DMS 273 (cell line): ENCODE measurements around the gene GRK5.
"Not testable (repeated sequence)": the region's sequence is repeated elsewhere in the genome, so short reads cannot be mapped to it uniquely, and the experiment has no call there.

Experiments
- DNase-seq: peaks from one replicate; lab custom pipeline; 2025; ENCODE audit not compliant: unreplicated experiment; lab: John Stamatoyannopoulos, UW

The GRK5 gene

DNA sequence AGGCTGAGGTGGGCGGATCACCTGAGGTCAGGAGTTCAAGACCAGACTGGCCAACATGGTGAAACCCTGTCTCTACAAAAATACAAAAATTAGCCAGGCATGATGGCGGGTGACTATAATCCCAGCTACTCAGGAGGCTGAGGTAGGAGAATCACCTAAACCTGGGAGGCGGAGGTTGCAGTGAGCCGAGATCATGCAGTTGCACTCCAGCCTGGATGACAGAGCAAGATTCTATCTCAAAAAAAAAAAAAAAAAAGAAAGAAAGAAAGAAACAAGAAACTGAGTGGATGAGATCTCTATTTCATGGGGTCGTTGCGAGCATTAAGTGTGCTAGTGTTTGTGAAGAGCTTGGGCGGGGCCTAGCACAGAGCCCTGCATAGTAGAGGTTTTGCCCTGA, 65.0 kb downstream of the GRK5 start:
- DNase-seq = not testable (repeated sequence)

DNA sequence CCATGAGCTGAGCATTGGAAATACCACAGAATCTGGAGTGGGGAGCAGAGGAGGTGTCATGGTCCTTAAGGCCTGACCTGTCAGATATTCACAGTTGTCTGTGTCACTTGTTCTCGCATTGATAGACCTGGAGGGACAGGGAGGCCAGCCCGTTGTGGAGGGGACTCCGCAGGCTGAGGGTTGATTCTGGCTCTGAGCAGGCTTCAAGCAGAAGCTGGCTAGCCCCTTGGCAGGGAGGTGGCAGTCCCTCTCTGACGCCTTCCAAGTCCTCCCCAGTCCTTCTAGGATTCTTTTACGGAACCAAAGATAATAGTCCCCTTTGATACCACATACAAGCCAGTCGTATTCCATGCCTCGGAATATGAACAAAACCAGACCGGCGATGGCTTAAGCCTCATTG, 65.4 kb downstream of the GRK5 start:
- no peak for DNase-seq

DNA sequence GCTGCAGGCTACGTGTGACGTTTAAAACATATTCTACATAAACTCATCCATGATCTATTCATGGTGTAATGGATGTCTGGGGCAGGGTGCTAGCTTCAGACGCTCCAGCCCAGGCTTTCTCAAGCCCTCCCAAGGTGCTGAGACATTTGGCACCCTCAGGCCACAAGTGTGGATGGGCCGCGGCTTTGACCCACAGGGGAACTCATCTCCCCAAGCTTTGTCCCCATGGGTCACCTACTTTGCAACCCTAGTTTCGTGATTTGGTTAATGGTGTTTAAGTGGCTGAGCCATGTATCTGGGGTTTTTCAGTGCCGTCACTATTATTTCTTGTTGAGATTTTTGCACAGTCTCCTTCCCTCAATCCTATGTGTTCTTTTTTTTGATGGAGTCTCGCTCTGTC, 66.0 kb downstream of the GRK5 start:
- no peak for DNase-seq

DNA sequence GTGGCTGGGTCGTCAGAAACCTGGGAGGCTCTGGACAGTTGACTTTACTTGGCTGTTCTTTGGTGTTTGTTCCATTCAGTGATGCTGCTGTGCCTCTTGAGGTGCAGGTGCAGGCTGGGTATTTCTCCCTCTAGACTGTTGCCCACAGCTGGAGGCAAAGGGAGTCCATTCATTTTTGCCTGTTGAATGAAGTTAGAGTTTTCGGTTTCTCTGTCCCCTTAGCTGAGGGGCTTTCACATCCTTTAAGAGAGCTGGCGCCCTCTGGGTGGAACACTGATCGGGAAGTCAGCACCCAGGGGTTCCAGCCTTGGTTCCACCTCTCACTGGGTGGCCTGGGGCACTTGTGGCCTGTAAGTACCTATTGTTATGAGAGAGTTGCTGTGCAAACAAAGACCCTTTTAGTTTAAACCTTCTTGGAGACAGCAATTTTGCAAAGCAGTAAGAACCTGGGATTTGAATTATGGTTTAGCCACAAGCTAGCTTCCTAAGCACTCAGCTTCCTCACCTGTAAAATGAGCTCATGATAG, 67.2 kb downstream of the GRK5 start:
- no peak for DNase-seq

DNA sequence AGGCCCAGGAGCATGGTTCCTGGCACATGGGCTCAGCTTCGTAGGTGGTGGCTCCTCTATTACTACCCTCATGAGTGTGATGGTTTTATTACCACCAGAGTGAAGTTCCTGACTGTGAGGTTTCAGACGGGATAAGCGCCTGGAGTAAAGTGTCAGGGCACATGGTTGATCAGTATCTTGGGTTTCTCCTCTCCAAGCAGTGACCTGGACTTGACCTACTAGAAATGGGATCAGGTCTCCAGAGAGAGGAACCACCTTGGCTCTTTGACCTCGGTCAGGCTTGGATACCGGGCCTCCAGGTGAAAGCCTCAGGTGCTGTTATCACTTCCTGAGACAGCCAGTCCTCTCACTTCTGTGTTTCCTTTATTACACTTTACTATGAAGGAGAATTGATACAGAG, 67.7 kb downstream of the GRK5 start:
- DNase-seq = no peak

DNA sequence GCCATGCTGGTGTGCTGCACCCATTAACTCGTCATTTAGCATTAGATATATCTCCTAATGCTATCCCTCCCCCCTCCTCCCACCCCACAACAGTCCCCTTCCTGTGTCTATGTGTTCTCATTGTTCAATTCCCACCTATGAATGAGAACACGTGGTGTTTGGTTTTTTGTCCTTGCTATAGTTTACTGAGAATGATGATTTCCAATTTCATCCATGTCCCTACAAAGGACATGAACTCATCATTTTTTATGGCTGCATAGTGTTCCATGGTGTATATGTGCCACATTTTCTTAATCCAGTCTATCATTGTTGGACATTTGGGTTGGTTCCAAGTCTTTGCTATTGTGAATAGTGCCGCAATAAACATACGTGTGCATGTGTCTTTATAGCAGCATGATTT, 68.8 kb downstream of the GRK5 start:
- not testable (repeated sequence) for DNase-seq

DNA sequence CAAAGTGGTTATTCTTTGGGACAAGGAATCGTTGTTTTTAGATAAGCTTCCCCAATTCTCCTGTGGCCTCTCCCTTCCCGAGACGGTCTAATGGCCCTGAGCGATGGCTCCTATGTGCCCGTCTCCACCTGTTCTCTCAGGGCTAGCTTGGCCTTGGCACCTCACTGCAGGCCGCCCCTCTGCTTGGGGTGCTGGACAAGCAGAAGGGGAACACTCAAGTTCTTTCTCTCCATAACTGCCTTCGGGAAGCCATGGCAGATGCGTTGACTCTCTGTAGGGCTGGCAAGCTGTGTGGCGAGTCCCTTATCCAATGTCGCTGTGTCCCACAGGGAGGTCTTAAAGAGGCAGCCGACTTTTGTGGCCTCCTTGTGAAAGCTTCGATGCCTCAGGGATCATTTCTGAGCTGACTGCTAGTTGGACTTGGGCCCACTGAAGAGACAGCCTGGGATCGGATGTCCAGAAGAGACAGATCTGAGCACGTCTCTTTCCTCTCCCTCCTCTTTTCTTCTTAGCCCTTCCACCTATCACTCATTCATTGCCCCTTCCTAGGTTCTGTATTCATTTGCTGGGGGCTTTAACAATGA, 70.8 kb downstream of the GRK5 start:
- DNase-seq = no peak

DNA sequence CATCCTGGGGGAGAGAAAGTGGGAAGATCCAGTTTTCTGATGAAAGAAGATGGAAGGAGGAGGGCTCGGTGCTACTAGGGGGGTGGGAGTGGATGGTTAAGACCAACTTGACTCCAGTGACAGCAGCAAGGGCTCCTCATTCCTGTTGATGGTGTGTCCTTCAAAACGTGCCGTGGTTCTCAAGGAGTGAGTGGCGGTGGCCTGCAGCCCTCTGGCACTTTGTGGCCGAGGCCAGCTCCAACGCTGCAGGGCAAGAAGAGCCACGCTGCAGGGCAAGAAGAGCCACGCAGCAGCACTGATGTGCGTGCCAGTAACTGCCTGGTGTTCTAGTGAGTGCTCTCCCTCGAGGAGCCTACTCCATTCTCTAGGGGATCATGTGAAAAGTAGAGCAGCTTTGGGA, 72.1 kb downstream of the GRK5 start:
- no peak for DNase-seq

DNA sequence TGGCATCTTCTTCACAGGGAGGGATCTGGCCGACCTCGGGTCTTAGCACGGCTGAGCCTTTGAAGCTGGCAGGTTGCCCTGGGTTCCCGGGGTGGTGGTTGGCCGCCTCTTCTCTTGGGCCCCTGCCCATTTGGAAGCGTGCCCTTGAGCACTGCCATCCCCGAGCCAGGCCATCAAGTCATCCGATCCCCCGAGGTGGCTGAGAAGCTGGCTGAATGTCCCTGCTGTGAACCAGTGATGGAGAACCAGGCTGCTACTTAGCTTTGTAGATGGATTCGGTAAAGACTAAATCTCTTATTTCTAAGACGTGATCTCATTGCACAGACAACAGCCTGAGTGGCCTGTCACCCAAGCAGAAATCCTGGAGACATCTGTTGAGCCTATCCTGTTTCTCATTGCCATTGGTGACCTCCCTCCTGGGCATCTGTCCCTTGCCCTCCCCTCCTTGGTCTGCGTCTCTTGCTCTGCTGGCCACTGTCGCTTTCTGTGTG, 74.3 kb downstream of the GRK5 start:
- peak; percentile 91 for DNase-seq

DNA sequence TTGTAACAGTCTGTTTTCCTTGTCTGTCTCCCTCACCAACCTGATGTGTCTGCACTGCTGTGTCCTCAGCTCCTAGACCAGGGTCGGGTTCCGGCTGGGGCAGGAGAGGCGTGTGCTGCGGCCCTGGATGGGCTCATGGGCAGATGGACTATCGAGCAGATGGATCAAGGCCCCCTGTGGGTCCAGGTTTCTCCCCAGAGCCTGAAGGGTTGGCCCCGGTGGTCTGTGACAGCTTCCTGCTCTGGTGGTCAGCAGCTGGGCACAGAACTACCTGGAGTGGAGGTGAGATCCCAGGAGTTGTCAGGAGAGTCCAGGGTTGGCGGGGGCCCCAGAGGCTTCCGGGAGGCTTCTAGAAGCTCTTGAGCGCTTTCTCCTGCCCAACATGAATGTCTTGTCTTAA, 75.1 kb downstream of the GRK5 start:
- DNase-seq = peak; percentile 45

DNA sequence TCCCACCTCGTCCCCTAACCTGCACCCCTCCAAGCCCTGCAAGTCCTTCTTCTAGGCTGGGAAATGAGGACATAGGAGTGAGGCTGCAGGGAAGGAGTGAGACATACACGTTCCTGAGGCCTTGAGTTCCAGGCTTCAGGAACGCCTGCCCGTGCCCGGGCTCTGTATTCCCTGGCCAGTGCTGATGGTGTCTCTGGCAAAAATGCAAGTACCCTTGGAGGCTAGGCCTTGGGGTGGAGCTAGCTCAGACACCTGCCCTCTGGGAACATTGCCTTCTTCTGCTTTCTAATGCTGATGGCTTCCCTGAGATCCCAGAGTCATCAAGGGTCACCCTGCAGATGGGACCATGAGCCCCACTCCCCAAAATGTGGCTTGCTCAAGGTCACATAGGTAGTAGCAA, 76.0 kb downstream of the GRK5 start:
- DNase-seq = no peak

DNA sequence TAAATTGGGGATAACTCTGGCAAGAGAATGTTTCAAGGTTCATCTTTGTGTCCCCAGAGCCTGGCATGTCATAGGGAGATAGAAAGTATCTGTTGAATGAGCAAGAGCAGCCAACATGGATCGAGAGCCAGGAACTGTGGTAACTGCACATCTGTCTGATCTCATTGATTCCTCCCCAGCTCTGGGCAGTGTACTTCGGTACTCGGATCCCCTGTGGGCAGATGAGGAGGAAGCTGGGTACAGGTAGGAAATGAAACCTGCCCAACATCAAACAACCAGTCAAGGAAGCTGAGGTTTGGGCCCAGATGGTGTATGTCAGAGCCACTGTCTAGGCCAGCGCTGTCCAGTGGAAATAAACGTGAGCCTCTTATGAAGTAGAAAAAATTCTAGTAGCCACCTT, 76.4 kb downstream of the GRK5 start:
- DNase-seq = no peak

DNA sequence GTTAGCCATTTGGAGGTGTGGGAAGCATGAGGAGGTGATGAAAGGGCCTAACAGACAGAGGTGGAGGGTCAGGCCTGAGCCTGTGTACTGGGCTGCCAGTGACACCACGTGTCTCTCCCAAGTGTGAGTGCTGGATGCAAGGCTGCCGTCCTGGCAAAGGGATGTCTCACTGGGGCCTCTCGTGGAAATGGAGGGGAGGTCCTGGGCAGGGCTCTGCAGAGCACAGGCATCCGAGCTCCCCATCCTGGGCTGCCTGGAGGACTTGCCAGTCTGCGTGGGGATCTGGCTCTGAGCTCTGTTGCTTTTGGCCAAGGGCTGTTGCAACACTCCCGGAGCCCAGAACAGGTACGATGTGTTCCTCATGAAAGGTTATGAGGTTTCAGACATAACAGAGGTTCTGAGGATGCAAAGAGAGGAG, 77.3 kb downstream of the GRK5 start:
- no peak for DNase-seq

DNA sequence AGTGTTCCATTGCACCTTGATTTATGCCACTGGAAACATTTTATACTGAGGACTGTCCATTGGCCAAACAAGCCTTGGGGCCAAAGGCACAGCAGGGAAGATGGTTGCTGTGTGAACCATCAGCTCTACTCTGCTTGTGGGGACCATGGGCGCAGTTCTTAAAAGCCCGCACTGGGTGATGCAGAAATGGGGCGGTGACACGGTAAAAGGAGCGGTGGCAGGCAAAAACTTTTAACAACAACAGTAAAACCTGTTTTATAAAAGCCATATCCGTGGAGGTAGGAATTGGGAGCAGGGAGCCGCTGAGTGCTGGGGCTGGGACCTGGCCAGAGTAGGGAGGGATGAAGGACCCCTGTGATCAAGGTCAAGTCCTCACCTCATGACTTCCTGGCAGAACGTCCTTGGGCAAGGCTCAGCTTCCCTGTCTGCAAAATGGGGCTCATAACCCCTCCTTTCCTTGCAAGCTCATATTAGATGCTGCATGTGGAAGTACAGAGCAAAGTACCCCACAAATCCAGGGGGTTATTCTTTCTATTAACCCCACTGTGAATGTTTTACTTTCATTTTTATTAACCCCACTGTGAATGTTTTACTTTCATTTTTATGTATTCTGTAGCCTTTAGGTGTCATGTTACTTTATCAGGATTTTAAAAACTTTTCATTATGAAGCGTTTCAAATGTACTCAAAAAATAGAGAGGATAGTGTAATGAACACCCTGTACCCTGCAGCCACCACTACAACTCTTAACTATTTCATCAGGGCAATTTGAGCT, 78.3 kb downstream of the GRK5 start:
- no peak for DNase-seq

DNA sequence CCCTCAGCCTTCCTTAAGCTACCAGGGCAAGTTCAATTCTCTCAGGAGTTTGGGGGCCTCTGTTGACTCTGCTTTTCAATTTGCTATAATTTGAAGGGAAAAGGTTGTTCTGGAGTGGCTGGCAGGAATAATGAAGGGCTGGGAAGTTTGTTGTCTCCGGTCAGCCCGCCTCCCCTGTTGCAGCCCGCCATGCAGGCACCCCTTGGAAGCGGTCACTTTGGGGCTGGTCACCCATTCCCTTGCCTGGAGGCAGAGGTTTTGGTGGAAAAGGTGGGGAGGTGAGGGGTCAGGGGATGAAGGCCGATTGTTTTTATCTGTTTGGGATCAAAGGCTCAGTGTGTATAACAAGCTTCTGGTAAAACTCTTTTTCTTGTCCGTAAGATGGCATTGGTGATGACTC, 79.1 kb downstream of the GRK5 start:
- no peak for DNase-seq

DNA sequence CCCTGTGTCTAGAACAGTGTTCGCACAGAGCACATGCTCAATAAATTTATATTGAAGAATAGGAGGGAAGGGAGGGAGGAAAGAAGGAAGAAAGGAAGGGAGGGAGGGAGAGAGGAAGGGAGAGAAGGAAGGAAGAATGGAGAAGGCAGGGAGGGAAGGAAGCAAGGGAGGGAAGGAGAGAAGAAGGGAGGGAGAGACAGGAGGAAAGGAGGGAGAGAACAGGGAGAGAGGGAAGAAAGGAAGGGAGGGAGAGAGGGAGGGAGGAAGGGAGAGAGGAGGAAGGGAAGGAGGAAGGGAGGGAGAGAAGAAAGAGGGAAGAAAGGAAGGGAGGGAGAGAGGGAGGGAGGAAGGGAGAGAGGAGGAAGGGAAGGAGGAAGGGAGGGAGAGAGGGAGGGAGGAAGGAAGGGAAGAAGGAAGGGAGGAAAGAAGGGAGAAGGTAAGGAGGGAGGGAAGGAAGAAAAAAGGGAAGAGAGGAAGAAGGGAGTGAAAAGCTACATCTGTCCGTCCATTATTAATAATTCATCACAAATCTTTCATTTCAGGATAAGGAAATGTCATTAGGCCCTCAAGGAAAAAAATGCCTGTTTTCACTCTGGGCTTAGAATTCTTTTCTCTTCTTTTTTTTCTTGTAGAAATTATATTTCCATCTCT, 79.7 kb downstream of the GRK5 start:
- DNase-seq = no peak

DNA sequence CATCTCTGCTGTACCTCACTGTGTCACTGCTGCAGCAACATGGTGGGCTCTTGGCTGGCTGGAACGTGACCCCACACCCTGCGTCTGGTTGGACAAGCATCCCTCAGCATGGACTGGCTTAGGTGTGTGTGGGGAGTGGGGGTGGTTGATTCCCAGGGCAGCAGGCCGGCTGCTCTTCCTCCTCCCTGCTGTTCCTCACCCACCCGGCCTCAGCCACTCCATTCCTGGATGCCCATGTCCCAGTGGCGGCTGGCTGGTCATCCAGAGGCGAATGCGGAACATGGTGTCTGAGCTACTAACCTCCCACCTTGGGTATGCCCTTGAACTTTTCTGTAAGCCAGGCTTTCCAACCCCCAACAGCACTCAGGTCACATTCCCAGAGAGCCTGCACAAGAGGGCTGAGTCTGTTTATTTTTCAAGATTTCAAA, 81.2 kb downstream of the GRK5 start:
- DNase-seq = no peak

DNA sequence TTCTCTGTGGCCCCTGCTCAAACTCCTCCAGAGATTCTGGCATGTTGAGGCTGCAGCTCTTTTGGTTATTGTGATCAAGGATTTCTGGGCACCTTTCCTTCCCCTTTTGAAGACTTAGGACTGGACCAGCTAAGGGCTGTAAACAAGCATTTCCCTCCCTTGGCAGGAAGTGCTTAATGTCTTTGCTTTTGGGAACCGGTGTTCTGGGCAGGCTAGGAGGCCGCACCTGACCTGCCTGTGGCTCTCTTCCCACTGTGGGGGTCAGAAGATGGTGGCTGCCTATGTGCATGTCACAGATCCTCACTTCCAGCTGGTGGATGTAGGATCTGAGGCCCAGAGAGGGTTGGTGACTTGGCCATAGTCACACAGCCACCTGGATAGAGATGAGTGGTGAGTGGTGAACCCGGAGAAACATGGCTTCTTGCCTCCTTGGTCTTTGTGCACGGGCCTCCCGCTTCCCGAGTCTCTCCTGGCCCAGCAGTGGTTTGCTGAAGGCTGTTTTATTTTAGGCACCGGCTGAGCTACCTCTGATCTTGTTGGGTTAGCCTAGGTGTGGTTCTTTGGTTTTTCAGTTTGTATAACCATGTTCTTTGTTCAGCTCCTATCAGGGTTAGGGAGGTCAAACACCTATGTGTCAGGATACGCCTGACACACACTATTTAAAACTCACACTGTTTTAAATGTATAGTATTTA, 82.0 kb downstream of the GRK5 start:
- no peak for DNase-seq

DNA sequence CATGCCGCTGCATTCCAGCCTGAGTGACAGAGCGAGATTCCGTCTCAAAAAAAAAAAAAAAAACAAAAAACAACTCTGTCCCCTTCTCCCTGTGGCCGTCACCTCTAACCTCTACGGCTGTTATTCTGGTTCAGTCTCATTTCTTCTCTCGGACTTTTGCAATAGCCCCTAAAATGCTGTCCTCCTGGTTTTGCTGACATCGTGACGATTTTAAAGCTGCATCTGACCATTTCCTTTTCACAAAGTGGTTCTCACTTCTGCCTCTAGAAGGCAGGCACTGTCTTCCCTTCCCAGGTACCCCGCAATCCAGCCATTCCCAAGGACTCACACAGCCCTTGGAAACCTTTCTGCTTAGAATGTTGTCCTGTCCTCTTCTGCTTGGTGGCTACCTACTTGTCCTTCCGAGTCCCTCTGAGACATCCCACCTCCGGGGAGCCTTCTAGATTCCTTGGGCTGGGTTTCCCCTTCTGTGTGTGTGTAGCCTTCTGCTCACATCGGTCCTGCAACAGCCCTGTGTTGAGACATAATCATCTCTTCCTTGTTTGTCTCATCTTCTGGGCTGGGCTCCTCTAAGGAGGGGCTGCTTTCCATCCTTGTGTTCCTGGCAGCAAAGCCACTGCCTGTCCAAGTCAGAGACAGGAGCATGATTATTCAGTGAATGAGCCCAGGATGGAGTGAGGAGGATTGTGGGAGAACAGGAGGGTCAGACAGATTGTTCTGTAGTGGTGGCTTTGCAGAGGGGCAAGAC, 83.1 kb downstream of the GRK5 start:
- no peak for DNase-seq

DNA sequence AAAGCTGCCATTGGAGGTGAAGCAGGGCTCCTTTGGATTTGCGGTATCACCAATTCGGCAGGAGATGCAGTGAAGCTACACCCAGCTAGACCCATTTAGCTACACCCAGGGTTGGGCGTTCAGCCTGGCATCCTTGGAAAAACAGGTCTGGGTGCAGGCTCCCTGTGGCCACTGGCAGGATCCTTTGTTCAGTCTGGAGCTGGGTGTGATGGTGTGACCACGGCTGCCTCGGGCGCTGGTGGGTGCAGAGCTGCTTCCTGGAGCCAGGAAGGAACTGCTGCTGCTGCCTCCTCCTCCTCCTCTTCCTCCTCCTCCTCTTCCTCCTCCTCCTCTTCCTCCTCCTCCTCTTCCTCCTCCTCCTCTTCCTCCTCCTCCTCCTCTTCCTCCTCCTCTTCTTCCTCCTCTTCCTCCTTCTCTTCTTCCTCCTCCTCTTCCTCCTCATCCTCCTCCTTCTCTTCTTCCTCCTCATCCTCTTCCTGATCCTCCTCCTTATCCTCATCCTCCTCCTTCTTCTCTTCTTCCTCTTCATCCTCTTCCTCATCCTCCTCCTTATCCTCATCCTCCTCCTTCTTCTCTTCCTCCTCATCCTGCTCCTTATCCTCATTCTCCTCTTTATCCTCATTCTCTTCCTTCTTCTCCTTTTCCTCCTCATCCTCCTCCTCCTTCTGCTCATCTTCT, 84.0 kb downstream of the GRK5 start:
- no peak for DNase-seq
